WTC11 (cell line): Measurements from ENCODE around the gene STH.

Source experiments
- CTCF ChIP-seq: fragments of 200-600 bp; IDR thresholded peaks from 2 replicates; pipeline ENCODE4 v1.8.0; 2022; ENCODE audit warnings: antibody characterized with exemption
- ESRRA ChIP-seq: sonication (generic); formaldehyde crosslinking; IDR thresholded peaks from 2 replicates; pipeline ENCODE4 v1.8.1; 2022; ENCODE audit warnings: mild to moderate bottlenecking, missing genetic modification reagents, borderline replicate concordance
- FOXP4 ChIP-seq: sonication (generic); formaldehyde crosslinking; IDR thresholded peaks from 2 replicates; pipeline ENCODE4 v1.8.0; 2022; ENCODE audit warnings: mild to moderate bottlenecking, missing genetic modification reagents
- HMGA2 ChIP-seq: fragments of 250-450 bp; sonication (Bioruptor Pico); IDR thresholded peaks from 2 replicates; pipeline ENCODE4 v1.4.0; 2021; ENCODE audit warnings: mild to moderate bottlenecking, moderate library complexity
- MAX ChIP-seq: sonication (generic); formaldehyde crosslinking; IDR thresholded peaks from 2 replicates; pipeline ENCODE4 v1.8.0; 2022; ENCODE audit warnings: mild to moderate bottlenecking, missing genetic modification reagents
- NR3C1 ChIP-seq: sonication (generic); formaldehyde crosslinking; conservative IDR thresholded peaks from 2 replicates; pipeline ENCODE4 v1.8.1; 2023; ENCODE audit warnings: low read depth, mild to moderate bottlenecking, missing genetic modification reagents
- SMAD4 ChIP-seq: sonication (generic); formaldehyde crosslinking; IDR thresholded peaks from 2 replicates; pipeline ENCODE4 v1.8.0; 2022; ENCODE audit warnings: mild to moderate bottlenecking, missing genetic modification reagents

GRCh38 chr17:46031920-46032319, 32.9 kb downstream of the STH start:
- TF ChIP-seq CTCF: no peak
- no peak for TF ChIP-seq FOXP4 (CRISPR knock-in tag)
- TF ChIP-seq ESRRA: no peak
- no peak for TF ChIP-seq HMGA2 (CRISPR knock-in tag)
- TF ChIP-seq NR3C1 (CRISPR knock-in tag): no peak
- no peak for TF ChIP-seq SMAD4 (CRISPR knock-in tag)
- no peak for TF ChIP-seq MAX (CRISPR knock-in tag)
